NCI-H774 (cell line): Measurements from ENCODE around the gene ZNF385A.

ENCODE experiments used
- DNase-seq: peaks from one replicate; lab custom pipeline; 2025; lab: John Stamatoyannopoulos, UW

ZNF385A gene

GRCh38 chr12:54324617-54325441 lies 59.7 kb downstream of the ZNF385A start, which contains the start of gene COPZ1:
COPZ1 (plus strand) TSS chr12:54325131; CDS start chr12:54325164, 33 bp downstream.
- DNase-seq = peak; percentile 100

DNA sequence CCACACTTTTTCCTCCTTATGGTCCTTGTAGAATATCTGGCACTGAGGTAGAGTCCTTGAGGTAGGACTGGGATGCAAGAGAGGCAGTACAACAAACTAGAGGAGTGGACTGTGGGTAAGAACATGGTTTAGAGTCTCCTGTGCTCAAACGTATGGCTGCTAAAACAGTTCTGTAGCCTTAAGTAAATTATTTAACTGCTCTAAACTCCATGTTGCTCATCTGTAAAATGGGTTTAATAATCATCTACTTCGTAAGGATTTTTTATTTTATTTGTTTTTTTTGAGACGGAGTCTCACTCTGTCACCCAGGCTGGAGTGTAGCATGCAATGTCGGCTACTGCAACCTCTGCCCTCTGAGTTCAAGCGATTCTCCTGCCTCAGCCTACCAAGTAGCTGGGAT lies 63.2 kb downstream of the ZNF385A start:
- DNase-seq = no peak
